Lower leg skin (tissue), 3 donors: ENCODE results near the gene STT3A.

Experiments
- CTCF ChIP-seq, 3 donors: fragments of 450-650 bp; IDR thresholded peaks; one replicate each; pipeline ENCODE4 v1.5.1; 2016; ENCODE audit warnings: antibody characterized with exemption in 3 of 3, mild to moderate bottlenecking in 3 of 3, moderate library complexity in 2 of 3
- POLR2A ChIP-seq, 2 donors: fragments of 450-650 bp; IDR thresholded peaks; one replicate each; pipeline ENCODE4 v1.6.1; 2016 to 2017; ENCODE audit warnings: antibody characterized with exemption in 2 of 2, mild to moderate bottlenecking in 1 of 2, moderate library complexity in 1 of 2

GRCh38 chr11:125671561-125671960 lies 78.9 kb downstream of the STT3A start:
- TF ChIP-seq CTCF (IDR thresholded peaks at IDR 0.05) (no peak), POLR2A (IDR thresholded peaks at IDR 0.05) (no peak)
